GM12878 (cell line): ENCODE results near the gene SHMT2.

Experiments used
- CTCF ChIP-seq, 3 experiments: IDR thresholded peaks in 2 of 3; conservative IDR thresholded peaks in 1 of 3; 2 replicates each; pipeline ENCODE4 v1.5.1; 2011; ENCODE audit warnings: low read depth in 3 of 3, low read length in 3 of 3, mild to moderate bottlenecking in 3 of 3, control low read depth in 2 of 3, moderate library complexity in 2 of 3, inconsistent platforms in 1 of 3, mixed read lengths in 1 of 3; ENCODE audit not compliant: control insufficient read depth in 2 of 3, insufficient read depth in 1 of 3; ENCODE audit errors: extremely low read depth in 1 of 3
- FOXM1 ChIP-seq: IDR thresholded peaks from 2 replicates; pipeline ENCODE4 v1.6.1; 2012; ENCODE audit warnings: low read depth, mild to moderate bottlenecking, inconsistent platforms, low read length, moderate library complexity
- ZBTB4 ChIP-seq: fragments of 450-650 bp; formaldehyde crosslinking; IDR thresholded peaks from 2 replicates; pipeline ENCODE4 v1.4.0; 2022; ENCODE audit warnings: mild to moderate bottlenecking, moderate library complexity

GRCh38 chr12:57205931-57206330 lies 23.6 kb upstream of the SHMT2 start:
- TF ChIP-seq CTCF (IDR thresholded peaks at IDR 0.05 in 2 of 3, conservative IDR thresholded peaks at IDR 0.05 in 1 of 3; ENCODE audit: control insufficient read depth in 2 of 3, extremely low read depth in 1 of 3, insufficient read depth in 1 of 3, low read depth in 3 of 3, low read length in 3 of 3) (no peak), ZBTB4 (CRISPR knock-in tag) (no peak), FOXM1 (no peak)
